Skin epidermis (tissue), 12 donors: ENCODE data around the gene NCAM2.

Source experiments
- H3K27ac ChIP-seq, 21 experiments: fragments of 200-600 bp; sonication (generic) in 11 of 21; one replicate each; pipeline ENCODE4 v1.5.0; 2020; ENCODE audit warnings: mild to moderate bottlenecking in 3 of 21, inconsistent platforms in 2 of 21, moderate library complexity in 2 of 21
- H3K4me3 ChIP-seq, 7 experiments: fragments of 200-600 bp; sonication (generic) in 2 of 7; one replicate each; pipeline ENCODE4 v1.5.0; 2020; ENCODE audit warnings: inconsistent platforms in 2 of 7, mild to moderate bottlenecking in 2 of 7, moderate library complexity in 1 of 7

Gene NCAM2

GRCh38 chr21:21547368-21547953 is 549.3 kb downstream of the NCAM2 start:
- Histone ChIP-seq H3K27ac (no peak overlapping the region), H3K4me3 (no peak overlapping the region)

GRCh38 chr21:21559285-21560045 is 561.3 kb downstream of the NCAM2 start:
- no peak overlapping the region for H3K4me3 ChIP-seq
- H3K27ac ChIP-seq: no peak overlapping the region
